Sigmoid colon (tissue), 7 donors: Measurements from ENCODE around the gene LRP1B. TPM values are rescaled to one million over a fixed set of nuclear protein-coding genes. Genes with fewer than 3 reads are reported as not detected.

Source experiments
- DNase-seq: peaks from one replicate; pipeline ENCODE4 v3.0.0-alpha.2; 2019
- H3K27ac ChIP-seq, 4 donors: fragments of 200-600 bp; sonication (generic); one replicate each; pipeline ENCODE4 v1.5.1; 2016 to 2019; ENCODE audit warnings: mild to moderate bottlenecking in 1 of 4
- H3K27me3 ChIP-seq, 3 donors: fragments of 200-600 bp; sonication (generic); one replicate each; pipeline ENCODE4 v1.5.1; 2019; ENCODE audit warnings: mild to moderate bottlenecking in 1 of 3
- H3K36me3 ChIP-seq, 4 donors: fragments of 200-600 bp; sonication (generic); one replicate each; pipeline ENCODE4 v1.5.1; 2016 to 2019
- H3K4me1 ChIP-seq, 4 donors: fragments of 200-600 bp; sonication (generic); one replicate each; pipeline ENCODE4 v1.5.1; 2017 to 2019
- H3K4me3 ChIP-seq, 4 donors: fragments of 200-600 bp; sonication (generic); one replicate each; pipeline ENCODE4 v1.5.1; 2017 to 2019; ENCODE audit warnings: mild to moderate bottlenecking in 2 of 4, moderate library complexity in 1 of 4
- H3K9me3 ChIP-seq, 4 donors: fragments of 200-600 bp in 3 of 4; sonication (generic) in 3 of 4; one replicate each; pipeline versions ENCODE4 v1.5.1 to v1.6.1; 2013 to 2019
- CTCF ChIP-seq, 4 experiments: fragments of 450-650 bp in 3 of 4; fragments of 200-600 bp in 1 of 4; IDR thresholded peaks; one replicate each; pipeline ENCODE4 v1.5.1; 2016 to 2019; ENCODE audit warnings: antibody characterized with exemption in 4 of 4, mild to moderate bottlenecking in 3 of 4, moderate library complexity in 2 of 4
- EP300 ChIP-seq, 4 donors: sonication (generic); formaldehyde crosslinking; IDR thresholded peaks; one replicate each; pipeline ENCODE4 v1.6.1; 2017; ENCODE audit warnings: antibody characterized with exemption in 4 of 4
- POLR2A ChIP-seq, 2 donors: fragments of 450-650 bp; IDR thresholded peaks; one replicate each; pipeline ENCODE4 v1.6.1; 2016; ENCODE audit warnings: antibody characterized with exemption in 2 of 2, mild to moderate bottlenecking in 2 of 2, moderate library complexity in 2 of 2
- POLR2AphosphoS5 ChIP-seq, 4 donors: sonication (generic); formaldehyde crosslinking; IDR thresholded peaks; one replicate each; pipeline ENCODE4 v1.6.1; 2017; ENCODE audit warnings: antibody characterized with exemption in 4 of 4
- WGBS, 2 donors: extraction: QIAGEN DNeasy Blood & Tissue Kit; methylation state at CpG; one replicate each; pipeline ENCODE4 v1.1.7; 2013; 5-methylcytosine and 5-hydroxymethylcytosine counted together
- intact Hi-C: fragments of 100-400 bp; cut with DNase I; formaldehyde crosslinking; loops from one replicate; pipeline ENCODE4 v1.15.1; 2023
- polyA plus RNA-seq, 3 donors: library from polyadenylated mRNA; stranded (reverse); fragments of 200-250 nt; gene quantifications; one replicate each; pipeline ENCODE4 v1.2.3, GENCODE V29; 2013
- total RNA-seq, 4 donors: library from RNA; depleted of rRNA; stranded (reverse); fragments of >200 nt; gene quantifications; one replicate each; pipeline ENCODE4 v1.1.0, GENCODE V29; 2016
- donor health status: healthy with polysubstance abuse.
- donor health status: Bipolar disorder and iron deficiency.
- donor health status: healthy.

LRP1B gene
- total and polyA plus RNA-seq, 7 donors: 0.06 to 5.1 (median 2.0) TPM; not detected in 1

- intact Hi-C loops: no loop called here
- H3K36me3 ChIP-seq: no peaks in the 10 kb centered on the region
- H3K4me3 ChIP-seq: no peak overlapping the region
- H3K4me1 ChIP-seq: no peaks in the 10 kb centered on the region
- H3K27me3 ChIP-seq: no peaks in the 10 kb centered on the region
- H3K27ac ChIP-seq: no peak overlapping the region
- TF ChIP-seq EP300 (IDR thresholded peaks at IDR 0.05): no peak
- no peak for TF ChIP-seq POLR2AphosphoS5 (IDR thresholded peaks at IDR 0.05)
- TF ChIP-seq POLR2A (IDR thresholded peaks at IDR 0.05): no peak
- no peak for TF ChIP-seq CTCF (IDR thresholded peaks at IDR 0.05)
- no peak for DNase-seq
- no peaks in the 10 kb centered on the region for H3K9me3 ChIP-seq
- 89 to 96% methylated on average over 1 of the region's 1 CpG for WGBS, 2 donors
Measured at GRCh38 chr2:140242889-140243288, 1887.9 kb downstream of the LRP1B start.

GRCh38 chr2:140234116-140234515, 1896.7 kb downstream of the LRP1B start:
- Histone ChIP-seq H3K4me3 (no peak overlapping the region), H3K27me3 (no peaks in the 10 kb centered on the region), H3K9me3 (no peaks in the 10 kb centered on the region), H3K27ac (no peak overlapping the region), H3K4me1 (no peaks in the 10 kb centered on the region), H3K36me3 (no peaks in the 10 kb centered on the region)
- TF ChIP-seq CTCF (IDR thresholded peaks at IDR 0.05) (no peak), EP300 (IDR thresholded peaks at IDR 0.05) (no peak), POLR2AphosphoS5 (IDR thresholded peaks at IDR 0.05) (no peak), POLR2A (IDR thresholded peaks at IDR 0.05) (no peak)
- intact Hi-C loops: no loop called here
- 56 to 61% methylated on average over 3 of the region's 3 CpGs for WGBS, 2 donors
- DNase-seq: no peak

- no peaks in the 10 kb centered on the region for H3K9me3 ChIP-seq
- DNase-seq: no peak
- intact Hi-C loops: no loop called here
- H3K27me3 ChIP-seq: no peaks in the 10 kb centered on the region
- H3K4me3 ChIP-seq: no peak overlapping the region
- TF ChIP-seq POLR2AphosphoS5 (IDR thresholded peaks at IDR 0.05): no peak
- TF ChIP-seq POLR2A (IDR thresholded peaks at IDR 0.05): no peak
- TF ChIP-seq CTCF (IDR thresholded peaks at IDR 0.05): no peak
- TF ChIP-seq EP300 (IDR thresholded peaks at IDR 0.05): no peak
- WGBS, 2 donors: 89% methylated on average over 2 of the region's 2 CpGs
- no peaks in the 10 kb centered on the region for H3K4me1 ChIP-seq
- no peak overlapping the region for H3K27ac ChIP-seq
- no peaks in the 10 kb centered on the region for H3K36me3 ChIP-seq
Measured at GRCh38 chr2:140210963-140211362, 1919.9 kb downstream of the LRP1B start.

- DNase-seq: no peak
- Histone ChIP-seq H3K9me3 (no peaks in the 10 kb centered on the region), H3K4me3 (no peak overlapping the region), H3K27ac (no peak overlapping the region), H3K36me3 (no peaks in the 10 kb centered on the region), H3K27me3 (no peaks in the 10 kb centered on the region), H3K4me1 (no peaks in the 10 kb centered on the region)
- intact Hi-C loops: no loop called here
- no peak for TF ChIP-seq EP300 (IDR thresholded peaks at IDR 0.05)
- no peak for TF ChIP-seq POLR2A (IDR thresholded peaks at IDR 0.05)
- 61 to 68% methylated on average over 2 of the region's 2 CpGs for WGBS, 2 donors
Measured at GRCh38 chr2:140205093-140205492, 1925.7 kb downstream of the LRP1B start.

GRCh38 chr2:140203347-140203746, 1927.5 kb downstream of the LRP1B start:
- Histone ChIP-seq H3K9me3 (no peaks in the 10 kb centered on the region), H3K4me3 (no peak overlapping the region), H3K27me3 (no peaks in the 10 kb centered on the region), H3K27ac (no peak overlapping the region), H3K4me1 (no peaks in the 10 kb centered on the region), H3K36me3 (no peaks in the 10 kb centered on the region)
- TF ChIP-seq POLR2AphosphoS5 (IDR thresholded peaks at IDR 0.05): no peak
- no peak for TF ChIP-seq CTCF (IDR thresholded peaks at IDR 0.05)
- no peak for TF ChIP-seq POLR2A (IDR thresholded peaks at IDR 0.05)
- TF ChIP-seq EP300 (IDR thresholded peaks at IDR 0.05): no peak
- WGBS, 2 donors: 79 to 88% methylated on average over 6 of the region's 6 CpGs
- intact Hi-C loops: no loop called here
- no peak for DNase-seq
